ENCODE measurements around the gene CATSPERE.
A peak's percentile ranks its signal among the peaks of the same experiment; 100 is the strongest.
"Not testable (repeated sequence)": the region's sequence is repeated elsewhere in the genome, so short reads cannot be mapped to it uniquely, and the experiment has no call there.

The CATSPERE gene

GRCh38 chr1:244628789-244629188 is 167.7 kb downstream of the CATSPERE start:
- DNase-seq (ENCODE audit: low read depth in 2 of 2): no peak

DNA sequence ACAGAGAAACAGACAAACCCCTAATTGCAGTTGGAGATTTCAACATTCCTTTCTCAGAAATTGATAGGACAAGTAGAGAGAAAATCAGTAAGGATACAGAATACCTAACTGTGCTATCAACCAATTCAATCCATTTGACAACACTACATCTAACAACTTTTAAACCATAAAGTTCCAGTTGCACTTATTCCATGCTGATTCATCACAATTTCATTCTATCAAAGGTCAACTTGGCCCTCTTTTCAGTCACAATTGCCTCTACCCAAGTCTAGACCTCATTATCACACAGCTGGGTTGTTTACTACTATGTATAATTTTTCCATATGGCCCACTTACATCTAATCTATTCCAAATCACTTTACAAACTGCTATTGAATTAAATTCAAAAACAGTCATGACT is 172.1 kb downstream of the CATSPERE start:
- DNase-seq (ENCODE audit: low read depth in 2 of 2): no peak

GRCh38 chr1:244634546-244634945 is 173.5 kb downstream of the CATSPERE start:
- no peak for DNase-seq (ENCODE audit: low read depth in 2 of 2)

GRCh38 chr1:244636488-244637259 is 175.6 kb downstream of the CATSPERE start:
- no peak for DNase-seq (ENCODE audit: low read depth in 2 of 2)

- DNase-seq (ENCODE audit: low read depth in 2 of 2): no peak
These were observed 178.5 kb downstream of the CATSPERE start for GRCh38 chr1:244639561-244639960.

DNA sequence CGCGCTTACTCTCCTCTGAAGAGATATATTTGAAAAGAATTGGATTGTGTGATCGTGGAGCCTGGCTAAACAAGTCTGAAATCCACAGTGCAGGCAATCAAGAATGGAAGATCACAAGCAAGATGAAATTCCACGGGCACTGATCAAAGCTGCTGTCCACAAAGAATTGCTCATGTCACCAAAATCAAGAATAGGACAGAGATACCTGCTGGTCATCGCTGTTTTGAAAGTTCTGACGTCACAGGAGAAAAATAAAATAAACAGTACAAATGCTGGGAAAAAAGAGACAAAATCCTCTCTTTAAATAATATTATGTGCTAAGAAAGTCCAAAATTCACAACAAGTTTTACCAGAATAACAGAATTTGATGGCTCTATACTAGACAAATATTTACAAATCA is 179.8 kb downstream of the CATSPERE start:
- no peak for DNase-seq (ENCODE audit: low read depth in 2 of 2)

DNA sequence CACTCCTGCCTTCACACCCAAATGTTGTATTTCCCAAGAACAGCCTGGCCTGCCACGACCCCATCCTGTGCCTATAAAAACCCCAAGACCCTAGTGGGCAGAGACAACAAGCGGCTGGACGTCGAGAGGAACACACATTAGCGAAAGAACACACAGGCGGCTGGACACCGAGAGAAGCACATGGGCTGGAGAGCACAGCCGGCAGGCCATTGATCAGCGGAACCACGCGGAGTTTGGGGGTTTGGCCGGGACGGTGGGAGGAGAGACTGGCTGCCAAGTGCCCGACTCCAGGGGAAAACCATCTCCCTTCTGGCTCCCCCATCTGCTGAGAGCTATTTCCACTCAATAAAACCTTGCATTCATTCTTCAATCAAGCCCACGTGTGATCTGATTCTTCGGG is 181.5 kb downstream of the CATSPERE start:
- no peak for DNase-seq (ENCODE audit: low read depth in 2 of 2)

DNA sequence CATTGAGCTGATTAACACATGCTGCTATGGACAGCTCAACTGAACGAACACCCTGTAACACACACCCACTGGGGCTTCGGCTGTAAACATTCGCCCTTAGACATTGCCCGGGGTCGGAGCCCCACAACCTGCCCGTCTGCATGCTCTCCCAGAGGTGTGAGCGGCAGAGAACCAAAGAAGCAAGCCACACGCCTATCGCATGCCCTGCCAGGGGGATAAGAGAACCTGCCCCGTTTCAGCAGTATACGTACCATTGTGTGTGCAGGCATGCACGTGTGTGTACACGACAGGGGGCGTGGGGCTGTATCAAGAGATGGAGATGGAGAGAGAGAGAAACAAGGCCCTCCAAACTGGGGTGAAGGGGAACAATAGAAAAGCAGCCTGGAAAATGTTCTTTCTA is 181.9 kb downstream of the CATSPERE start:
- DNase-seq (ENCODE audit: low read depth in 2 of 2): no peak

DNA sequence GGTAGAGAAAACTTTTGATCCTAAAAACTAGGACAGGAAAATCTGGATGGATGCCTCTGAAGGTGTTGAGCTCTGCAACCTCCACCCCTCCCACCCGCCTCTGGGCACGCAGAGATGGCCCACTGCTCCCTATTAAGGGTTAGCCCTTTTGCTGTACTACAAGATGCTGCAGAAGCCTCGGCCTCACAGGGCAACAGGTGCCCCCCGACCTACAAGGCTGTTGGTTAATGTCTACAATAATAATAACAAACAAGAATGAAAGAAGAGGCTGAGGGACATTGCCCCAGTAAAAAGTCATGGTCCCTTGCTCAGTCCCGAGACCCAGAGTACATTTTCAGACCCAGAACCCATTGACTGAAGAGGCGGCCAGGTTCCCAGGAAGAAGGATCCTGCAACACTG is 184.3 kb downstream of the CATSPERE start:
- DNase-seq (ENCODE audit: low read depth in 2 of 2): no peak

DNA sequence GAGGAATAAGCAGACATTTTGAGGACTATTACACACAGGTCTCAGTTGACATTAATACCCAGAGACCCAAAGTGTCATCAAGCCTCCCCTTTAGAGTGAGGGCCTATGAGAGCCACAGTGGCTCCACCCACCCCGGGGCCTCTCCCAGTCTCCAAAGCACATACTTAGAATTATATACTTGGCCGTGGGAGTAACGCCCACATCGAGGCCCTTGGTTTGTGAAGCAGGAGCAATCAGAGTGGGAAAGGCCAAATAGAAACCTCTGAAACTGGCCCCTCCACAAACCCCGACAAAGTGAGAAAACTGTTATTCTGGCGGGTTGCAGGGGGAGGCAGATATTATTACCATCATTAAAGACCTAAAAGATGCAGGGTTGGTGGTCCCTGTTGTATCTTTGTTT is 184.8 kb downstream of the CATSPERE start:
- DNase-seq (ENCODE audit: low read depth in 2 of 2): no peak

DNA sequence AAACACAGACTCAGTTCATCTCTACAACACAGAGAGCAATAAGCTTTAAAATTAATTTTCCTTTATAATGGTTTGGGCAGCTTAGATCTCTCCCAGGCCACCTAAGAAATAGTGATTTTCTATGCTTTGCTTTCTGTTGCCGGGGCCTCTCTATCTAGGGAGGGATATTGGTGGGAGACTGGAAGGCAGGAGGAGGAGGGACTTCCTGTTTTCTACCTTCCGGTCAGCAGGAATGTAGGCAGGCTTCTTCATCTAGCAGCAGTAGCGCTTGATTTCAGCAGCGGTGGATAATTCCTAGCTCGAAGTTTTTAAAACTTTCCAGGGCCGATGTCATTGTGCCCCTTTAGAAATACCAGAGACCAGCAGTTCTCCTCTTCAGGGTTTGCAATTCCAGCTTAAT is 186.7 kb downstream of the CATSPERE start:
- no peak for DNase-seq (ENCODE audit: low read depth in 2 of 2)

DNA sequence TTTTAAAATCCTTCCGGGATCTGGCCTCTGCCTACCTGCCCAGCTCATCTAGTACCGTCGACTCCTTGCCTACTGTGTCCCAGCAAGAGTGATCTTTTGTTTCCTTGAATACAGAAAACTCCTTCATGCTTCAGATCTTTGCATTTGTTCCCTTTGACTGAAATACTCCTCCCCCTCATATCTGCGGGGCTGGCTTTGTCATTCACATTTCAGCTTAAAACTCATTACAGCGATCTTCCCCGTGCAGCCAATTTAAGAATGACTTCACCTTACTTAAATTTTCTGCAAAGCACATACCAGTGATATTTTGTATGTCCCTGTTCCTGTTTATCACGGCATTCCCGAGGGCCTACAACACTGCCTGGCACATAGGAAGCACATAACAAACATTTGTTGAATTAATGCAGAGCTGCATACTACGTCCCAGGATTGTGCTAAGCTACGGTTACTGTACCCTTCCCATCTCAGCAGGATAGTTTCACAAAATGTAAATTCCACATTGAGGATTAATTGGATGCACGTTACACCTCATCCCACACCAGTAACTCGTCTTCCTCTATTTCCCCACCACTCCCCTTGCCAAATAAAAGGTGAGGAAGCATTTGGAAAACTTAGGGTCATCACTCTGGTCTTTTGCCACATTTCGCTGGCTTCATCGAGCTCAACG is 191.0 kb downstream of the CATSPERE start:
- DNase-seq (ENCODE audit: low read depth in 2 of 2): no peak

- peak; percentile 92 to 94 for DNase-seq (ENCODE audit: low read depth in 2 of 2)
These were observed 191.8 kb downstream of the CATSPERE start, which contains the start of gene DESI2 for GRCh38 chr1:244652623-244653438. DESI2 (plus strand) TSS chr1:244653126; CDS start chr1:244653314, 188 bp downstream.

DNA sequence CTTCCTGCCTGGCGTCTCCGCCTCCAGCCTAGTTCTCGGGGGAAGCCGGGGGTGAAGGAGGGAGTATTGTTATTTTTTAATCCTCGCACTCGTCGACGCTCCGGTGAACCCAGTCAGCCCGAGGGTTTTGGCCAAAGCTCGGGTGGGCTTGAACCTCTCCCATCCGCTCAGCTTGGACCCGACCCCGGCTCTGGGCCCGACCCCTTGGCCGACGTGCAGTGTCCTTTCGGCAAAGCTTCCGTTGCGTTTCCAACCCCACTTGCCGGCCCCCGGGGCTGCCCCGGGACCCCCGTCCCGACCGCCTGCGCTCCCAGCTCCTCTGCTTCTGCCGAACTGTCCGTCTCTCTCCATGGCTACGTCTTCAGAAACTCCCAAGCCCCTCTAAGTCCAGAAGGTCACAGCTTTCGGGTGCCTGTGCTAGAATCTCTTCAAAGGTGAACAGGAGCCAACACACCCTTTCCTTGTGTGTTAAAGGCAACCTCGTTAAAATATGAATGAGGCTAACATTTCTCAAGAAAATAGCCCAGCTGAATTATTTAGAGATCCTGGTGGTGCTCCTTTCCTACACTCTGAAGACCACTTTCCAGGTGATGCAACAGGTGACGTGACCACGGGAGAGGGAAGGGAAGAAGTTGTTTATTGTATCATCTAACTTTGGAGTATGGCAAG is 192.5 kb downstream of the CATSPERE start:
- peak in 1 of 2 experiments; percentile 13 for DNase-seq (ENCODE audit: low read depth in 2 of 2)

GRCh38 chr1:244654108-244655038 is 193.3 kb downstream of the CATSPERE start:
- no peak for DNase-seq (ENCODE audit: low read depth in 2 of 2)

GRCh38 chr1:244655186-244655585 is 194.1 kb downstream of the CATSPERE start:
- DNase-seq (ENCODE audit: low read depth in 2 of 2): no peak

- no peak for DNase-seq (ENCODE audit: low read depth in 2 of 2)
These were observed 196.3 kb downstream of the CATSPERE start for GRCh38 chr1:244657421-244657820.

GRCh38 chr1:244659694-244660093 is 198.6 kb downstream of the CATSPERE start:
- no peak for DNase-seq (ENCODE audit: low read depth in 2 of 2)

DNA sequence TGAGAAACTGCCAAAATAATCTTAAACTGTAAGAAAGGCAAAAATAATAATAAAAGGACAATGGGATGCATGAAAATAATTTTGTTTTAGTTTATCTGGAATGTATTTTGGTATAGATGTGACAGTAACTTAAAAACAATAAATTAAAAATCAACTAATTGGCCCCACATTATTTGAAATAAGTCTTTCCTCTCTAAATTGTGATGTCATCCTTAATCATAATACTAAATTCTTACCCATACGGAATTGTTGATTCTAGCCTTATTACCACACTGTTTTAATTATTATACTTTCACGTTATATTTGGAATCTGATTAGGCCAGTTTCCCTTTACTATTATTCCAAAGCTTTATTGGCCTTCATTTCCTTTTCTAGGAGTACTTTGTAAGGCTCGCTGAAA is 199.5 kb downstream of the CATSPERE start:
- DNase-seq (ENCODE audit: low read depth in 2 of 2): no peak

DNA sequence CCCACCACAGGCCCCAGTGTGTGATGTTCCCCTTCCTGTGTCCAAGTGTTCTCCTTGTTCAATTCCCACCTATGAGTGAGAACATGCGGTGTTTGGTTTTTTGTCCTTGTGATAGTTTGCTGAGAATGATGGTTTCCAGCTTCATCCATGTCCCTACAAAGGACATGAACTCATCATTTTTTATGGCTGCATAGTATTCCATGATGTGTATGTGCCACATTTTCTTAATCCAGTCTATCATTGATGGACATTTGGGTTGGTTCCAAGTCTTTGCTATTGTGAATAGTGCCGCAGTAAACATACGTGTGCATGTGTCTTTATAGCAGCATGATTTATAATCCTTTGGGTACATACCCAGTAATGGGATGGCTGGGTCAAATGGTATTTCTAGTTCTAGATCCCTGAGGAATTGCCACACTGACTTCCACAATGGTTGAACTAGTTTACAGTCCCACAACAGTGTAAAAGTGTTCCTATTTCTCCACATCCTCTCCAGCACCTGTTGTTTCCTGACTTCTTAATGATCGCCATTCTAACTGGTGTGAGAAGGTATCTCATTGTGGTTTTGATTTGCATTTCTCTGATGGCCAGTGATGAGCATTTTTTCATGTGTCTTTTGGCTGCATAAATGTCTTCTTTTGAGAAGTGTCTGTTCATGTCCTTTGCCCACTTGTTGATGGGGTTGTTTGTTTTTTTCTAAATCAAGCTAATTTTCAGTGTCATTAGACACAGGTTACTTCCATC is 200.7 kb downstream of the CATSPERE start:
- DNase-seq (ENCODE audit: low read depth in 2 of 2): not testable (repeated sequence)
